HEK293 (cell line): Measurements from ENCODE around the gene VAMP7.

ENCODE experiments used
- CTCF ChIA-PET: fragments of 350-600 bp; formaldehyde crosslinking; extraction: SDS; loops from one replicate; lab custom pipeline; 2021; ENCODE audit warnings: antibody characterized with exemption; lab: Yijun Ruan, JAX
- POLR2A ChIA-PET: fragments of 300-600 bp; formaldehyde crosslinking; extraction: SDS; loops from one replicate; lab custom pipeline; 2020; ENCODE audit warnings: antibody characterized with exemption, inconsistent platforms; lab: Yijun Ruan, JAX
- H3K27ac ChIP-seq: fragments of 200-500 bp; sonication (Bioruptor generic); 2 replicates; pipeline ENCODE4 v1.5.1; 2014; ENCODE audit warnings: low read depth, low read length, control low read depth, inconsistent platforms; ENCODE audit errors: extremely low read depth
- H3K36me3 ChIP-seq, 2 experiments: fragments of 200-500 bp in 1 of 2; sonication (Bioruptor generic) in 1 of 2; 1 replicate in 1 of 2; 2 replicates in 1 of 2; pipeline ENCODE4 v1.5.1; 2014 to 2017; ENCODE audit warnings: inconsistent platforms in 2 of 2, low read length in 2 of 2; ENCODE audit not compliant: control insufficient read depth in 2 of 2, insufficient read depth in 1 of 2
- H3K4me1 ChIP-seq: fragments of 200-500 bp; sonication (Bioruptor generic); 2 replicates; pipeline ENCODE4 v1.5.1; 2014; ENCODE audit warnings: mild to moderate bottlenecking, low read length, inconsistent platforms; ENCODE audit not compliant: control insufficient read depth, insufficient read depth
- H3K4me3 ChIP-seq: 2 replicates; pipeline ENCODE4 v1.5.1; 2011; ENCODE audit warnings: low read depth, mild to moderate bottlenecking, control low read depth, low read length, moderate library complexity
- H3K9me3 ChIP-seq: fragments of 200-500 bp; sonication (Bioruptor generic); 2 replicates; pipeline ENCODE4 v1.5.1; 2014; ENCODE audit warnings: low read depth, low read length, inconsistent platforms; ENCODE audit not compliant: control insufficient read depth, insufficient read depth
- INSM2 ChIP-seq: fragments of 450-650 bp; formaldehyde crosslinking; IDR thresholded peaks from 2 replicates; pipeline ENCODE4 v1.5.1; 2016; ENCODE audit warnings: missing biosample characterization, missing genetic modification characterization
- KLF17 ChIP-seq: fragments of 450-650 bp; formaldehyde crosslinking; IDR thresholded peaks from 2 replicates; pipeline ENCODE4 v1.5.1; 2016; ENCODE audit warnings: missing biosample characterization, missing genetic modification characterization
- SETDB1 ChIP-seq: IDR thresholded peaks from one replicate; pipeline ENCODE4 v1.6.1; 2017; ENCODE audit warnings: mild to moderate bottlenecking, low read length, moderate library complexity, mixed read lengths; ENCODE audit not compliant: insufficient read length
- TSHZ1 ChIP-seq: fragments of 450-650 bp; formaldehyde crosslinking; IDR thresholded peaks from 2 replicates; pipeline ENCODE4 v1.5.1; 2016; ENCODE audit warnings: missing biosample characterization, missing genetic modification characterization, borderline replicate concordance
- ZFP37 ChIP-seq: fragments of 450-650 bp; formaldehyde crosslinking; IDR thresholded peaks from 2 replicates; pipeline ENCODE4 v1.5.1; 2016; ENCODE audit warnings: missing biosample characterization, missing genetic modification characterization
- ZNF350 ChIP-seq: fragments of 450-650 bp; formaldehyde crosslinking; IDR thresholded peaks from 2 replicates; pipeline ENCODE4 v1.5.0; 2017; ENCODE audit warnings: missing biosample characterization, mild to moderate bottlenecking, missing genetic modification characterization
- ZNF398 ChIP-seq: fragments of 450-650 bp; formaldehyde crosslinking; IDR thresholded peaks from 2 replicates; pipeline ENCODE4 v1.5.1; 2017; ENCODE audit warnings: missing biosample characterization, missing genetic modification characterization
- ZNF423 ChIP-seq: fragments of 450-650 bp; formaldehyde crosslinking; IDR thresholded peaks from 2 replicates; pipeline ENCODE4 v1.5.1; 2016; ENCODE audit warnings: missing biosample characterization, missing genetic modification characterization
- ZNF488 ChIP-seq: fragments of 450-650 bp; formaldehyde crosslinking; IDR thresholded peaks from 2 replicates; pipeline ENCODE4 v1.5.1; 2016; ENCODE audit warnings: missing biosample characterization, missing genetic modification characterization
- ZNF549 ChIP-seq: fragments of 450-650 bp; IDR thresholded peaks from 2 replicates; pipeline ENCODE4 v1.5.1; 2018; ENCODE audit warnings: missing biosample characterization, missing genetic modification characterization, mild to moderate bottlenecking, inconsistent platforms, moderate library complexity
- ZNF558 ChIP-seq: fragments of 450-650 bp; formaldehyde crosslinking; IDR thresholded peaks from 2 replicates; pipeline ENCODE4 v1.5.1; 2016; ENCODE audit warnings: missing biosample characterization, missing genetic modification characterization
- ZNF580 ChIP-seq: fragments of 450-650 bp; formaldehyde crosslinking; IDR thresholded peaks from 2 replicates; pipeline ENCODE4 v1.5.1; 2016; ENCODE audit warnings: missing biosample characterization, missing genetic modification characterization
- ZNF585B ChIP-seq: fragments of 450-650 bp; formaldehyde crosslinking; IDR thresholded peaks from 2 replicates; pipeline ENCODE4 v1.5.1; 2016; ENCODE audit warnings: missing biosample characterization, missing genetic modification characterization
- ZNF658 ChIP-seq: fragments of 450-650 bp; formaldehyde crosslinking; IDR thresholded peaks from 2 replicates; pipeline ENCODE4; 2016; ENCODE audit warnings: missing biosample characterization, missing genetic modification characterization
- ZNF670 ChIP-seq: fragments of 450-650 bp; formaldehyde crosslinking; IDR thresholded peaks from 2 replicates; pipeline ENCODE4 v1.5.1; 2016; ENCODE audit warnings: missing biosample characterization, missing genetic modification characterization, low read depth
- ZSCAN23 ChIP-seq: fragments of 450-650 bp; formaldehyde crosslinking; IDR thresholded peaks from 2 replicates; pipeline ENCODE4 v1.5.1; 2016; ENCODE audit warnings: missing biosample characterization, missing genetic modification characterization

Gene VAMP7

GRCh38 chrX:155983326-155983725 is 102.2 kb downstream of the VAMP7 start:
- Histone ChIP-seq H3K9me3 (no peaks in the 10 kb centered on the region), H3K36me3 (no peaks in the 10 kb centered on the region), H3K4me1 (no peaks in the 10 kb centered on the region), H3K27ac (no peak overlapping the region), H3K4me3 (no peak overlapping the region)
- peak; percentile 93 for TF ChIP-seq ZNF585B
- TF ChIP-seq ZNF488 (tag by site-specific recombination), result no peak
- POLR2A ChIA-PET, result no interaction called here
- CTCF ChIA-PET, result no interaction called here

GRCh38 chrX:155985208-155985607 is 104.1 kb downstream of the VAMP7 start:
- TF ChIP-seq ZNF585B, result no peak
- no peak for TF ChIP-seq ZNF670 (tag by site-specific recombination)
- no peak for TF ChIP-seq SETDB1
- no peak for TF ChIP-seq ZNF350 (tag by site-specific recombination)
- TF ChIP-seq ZNF580 (tag by site-specific recombination), result no peak
- no peak for TF ChIP-seq ZNF549 (tag by site-specific recombination)
- TF ChIP-seq ZNF658 (tag by site-specific recombination), result no peak
- TF ChIP-seq TSHZ1 (tag by site-specific recombination), result no peak
- no peak for TF ChIP-seq ZNF558 (tag by site-specific recombination)
- no peak for TF ChIP-seq ZNF398
- TF ChIP-seq ZNF423 (tag by site-specific recombination), result no peak
- TF ChIP-seq INSM2 (tag by site-specific recombination), result no peak
- no peak for TF ChIP-seq ZFP37 (tag by site-specific recombination)
- no peak for TF ChIP-seq ZSCAN23 (tag by site-specific recombination)
- no peak for TF ChIP-seq KLF17 (tag by site-specific recombination)
- TF ChIP-seq, all 188 proteins: peak for 0
- CTCF ChIA-PET, result no interaction called here
- no peaks in the 10 kb centered on the region for H3K9me3 ChIP-seq

More at GRCh38 chrX:155985208-155985607, 104.1 kb downstream of the VAMP7 start:
- Histone ChIP-seq H3K36me3 (no peaks in the 10 kb centered on the region), H3K4me1 (no peaks in the 10 kb centered on the region), H3K27ac (no peak overlapping the region), H3K4me3 (no peak overlapping the region)
- POLR2A ChIA-PET, result no interaction called here
